GM18873 (cell line): ENCODE measurements around the gene WWC1.
"Not testable (repeated sequence)": the region's sequence is repeated elsewhere in the genome, so short reads cannot be mapped to it uniquely, and the experiment has no call there.

Experiments
- ATAC-seq: cut with Tn5 transposase; IDR thresholded peaks from one replicate; pipeline ENCODE4 v1.9.1; 2021; ENCODE audit warnings: mild to moderate bottlenecking, moderate library complexity, moderate number of reproducible peaks; ENCODE audit not compliant: unreplicated experiment, low FRiP score

Gene WWC1

GRCh38 chr5:168307022-168307421, 15.6 kb downstream of the WWC1 start:
- no peak for ATAC-seq

GRCh38 chr5:168307925-168308584, 16.6 kb downstream of the WWC1 start:
- ATAC-seq = no peak

GRCh38 chr5:168308976-168309598, 17.6 kb downstream of the WWC1 start:
- no peak for ATAC-seq

GRCh38 chr5:168310541-168310940, 19.1 kb downstream of the WWC1 start:
- ATAC-seq = not testable (repeated sequence)

DNA sequence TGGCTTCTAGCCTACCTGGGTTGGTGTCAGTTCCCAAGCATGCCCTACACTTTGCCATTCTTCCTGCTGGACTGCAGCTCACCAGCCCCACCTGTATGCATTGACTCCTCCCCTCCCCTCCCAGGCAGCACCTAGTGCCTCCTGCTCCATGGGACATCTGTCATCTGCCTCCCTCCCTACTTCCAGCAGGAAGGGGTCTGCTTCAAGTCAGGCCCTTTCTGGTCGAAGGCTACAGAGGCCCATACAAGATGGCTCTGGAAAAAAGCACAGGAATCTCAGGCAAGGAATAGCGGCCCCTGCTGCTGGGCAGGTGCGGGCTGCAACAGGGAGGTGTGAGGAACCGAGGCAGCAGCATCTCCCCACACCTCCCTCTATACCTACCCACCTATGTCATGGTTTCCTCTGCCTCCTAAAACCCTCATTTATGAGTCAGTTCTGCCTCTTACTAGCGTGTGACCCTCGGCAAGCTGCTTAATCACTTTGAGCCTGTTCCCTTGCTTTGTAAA, 19.7 kb downstream of the WWC1 start:
- ATAC-seq = no peak

DNA sequence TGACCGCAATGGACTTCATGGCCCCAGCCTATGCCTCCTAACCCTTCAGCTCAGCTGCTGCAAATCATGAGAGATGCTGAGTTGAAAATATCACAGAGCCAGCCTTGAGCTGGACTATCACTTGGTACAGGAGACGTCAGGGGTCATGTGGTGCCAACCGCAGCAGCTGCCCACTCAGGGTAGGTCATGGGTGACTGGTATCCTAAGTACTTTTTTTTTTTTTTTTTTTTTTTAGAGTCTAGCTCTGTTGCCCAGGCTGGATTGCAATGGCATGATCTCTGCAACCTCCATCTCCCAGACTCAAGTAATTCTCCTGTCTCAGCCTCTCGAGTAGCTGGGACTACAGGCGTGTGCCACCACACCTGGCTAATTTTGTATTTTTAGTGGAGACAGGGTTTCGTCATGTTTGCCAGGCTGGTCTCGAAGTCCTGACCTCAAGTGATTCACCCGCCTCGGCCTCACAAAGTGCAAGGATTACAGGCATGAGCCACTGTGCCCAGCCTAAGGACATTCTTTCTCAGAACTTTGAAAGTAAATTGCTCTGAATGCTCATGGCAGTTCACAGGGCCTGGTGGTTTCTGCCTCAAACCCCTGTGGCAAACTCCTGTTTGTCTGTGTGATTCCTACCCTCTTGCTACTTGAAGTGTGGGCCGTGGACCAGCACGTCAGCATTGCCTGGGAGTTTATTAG, 21.3 kb downstream of the WWC1 start:
- no peak for ATAC-seq

GRCh38 chr5:168313596-168314204, 22.3 kb downstream of the WWC1 start:
- ATAC-seq = no peak

- ATAC-seq = no peak
These were observed 23.4 kb downstream of the WWC1 start for GRCh38 chr5:168314735-168315411.

DNA sequence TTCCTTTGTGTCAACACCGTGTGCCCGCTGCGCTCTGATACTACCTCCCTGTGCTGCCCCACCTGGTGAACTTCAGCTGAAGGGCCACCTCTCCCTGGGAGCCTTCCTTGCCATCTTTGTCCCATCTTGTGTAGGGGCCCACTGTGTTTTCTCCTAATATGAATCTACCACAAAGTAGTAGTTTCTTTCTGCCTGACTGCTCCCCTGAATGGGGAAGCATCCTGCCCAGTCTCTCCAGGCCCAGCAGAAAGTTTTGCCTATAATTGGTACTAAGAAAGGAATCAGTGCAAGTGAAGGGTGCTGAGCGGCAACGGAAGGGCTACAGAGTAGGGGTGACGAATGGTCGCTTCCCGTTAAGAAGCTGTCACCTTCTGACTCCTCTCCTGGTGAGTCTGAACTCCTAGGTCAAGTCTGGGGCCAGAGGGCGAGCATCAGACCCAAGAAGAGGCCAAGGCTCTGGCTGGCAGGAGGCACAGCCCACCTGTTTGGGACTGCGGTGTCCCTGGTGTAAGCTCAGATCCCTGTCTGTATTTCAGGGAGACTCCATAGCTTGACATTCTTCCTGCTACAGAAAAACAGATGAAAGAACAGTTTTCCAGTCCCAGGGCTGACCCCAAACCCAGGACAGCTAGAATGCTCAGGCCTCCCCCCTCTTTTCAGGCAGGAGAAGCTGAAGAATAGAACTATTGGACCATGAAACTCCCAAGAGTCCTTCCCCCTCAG, 24.1 kb downstream of the WWC1 start:
- ATAC-seq = no peak

GRCh38 chr5:168316139-168316578, 24.7 kb downstream of the WWC1 start:
- no peak for ATAC-seq

DNA sequence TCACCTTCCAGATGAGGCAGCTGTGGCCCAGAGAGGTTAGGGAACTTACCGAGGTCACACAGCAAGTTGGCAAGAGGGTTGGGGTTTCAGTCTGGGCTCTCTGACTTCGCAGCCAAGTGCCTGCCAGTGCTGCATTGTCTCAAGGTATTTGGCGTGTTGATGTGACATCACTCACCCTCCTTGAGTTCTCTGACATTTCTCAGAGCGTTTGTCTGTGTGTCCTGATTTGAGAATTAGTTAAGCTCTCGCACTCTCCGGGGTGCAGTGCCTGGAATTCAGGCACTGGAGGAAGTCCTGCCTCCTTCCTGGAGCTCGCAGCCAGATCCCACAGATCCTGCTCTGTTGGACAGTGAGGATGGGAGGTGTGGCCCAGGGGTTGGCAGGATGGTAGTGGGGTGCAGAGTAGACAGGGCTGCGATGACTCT, 25.7 kb downstream of the WWC1 start:
- ATAC-seq = no peak

DNA sequence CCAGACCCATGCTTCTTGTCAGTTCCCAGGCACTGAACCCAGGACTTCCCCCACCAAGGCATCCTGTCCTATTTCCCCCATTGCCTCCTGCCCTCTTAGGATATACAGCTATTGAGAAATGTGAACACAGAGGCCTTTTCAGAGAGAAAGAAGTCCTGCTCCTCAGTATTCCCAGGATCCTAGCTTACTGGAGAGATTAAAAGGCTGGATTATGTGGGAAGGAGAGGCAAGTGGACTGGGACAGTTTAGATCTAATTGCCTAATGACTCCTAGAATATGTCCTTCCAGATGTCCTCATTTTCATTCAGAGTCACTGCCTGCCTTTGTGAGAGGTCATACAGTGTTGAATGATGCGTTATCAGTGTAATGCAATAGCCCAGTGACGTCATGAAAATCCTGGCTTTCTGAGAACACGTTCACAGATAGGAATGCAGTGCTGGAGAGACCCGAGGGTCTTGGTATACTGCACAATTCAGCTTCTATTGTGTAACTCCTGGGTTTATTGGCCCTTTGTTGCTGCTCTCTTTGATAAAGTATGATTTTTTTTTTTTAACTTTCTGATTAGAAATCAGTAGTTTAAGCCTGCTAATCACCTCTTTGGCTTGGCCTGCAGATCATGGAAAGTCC, 26.2 kb downstream of the WWC1 start:
- ATAC-seq = no peak

- no peak for ATAC-seq
These were observed 26.8 kb downstream of the WWC1 start for GRCh38 chr5:168318240-168318639.

DNA sequence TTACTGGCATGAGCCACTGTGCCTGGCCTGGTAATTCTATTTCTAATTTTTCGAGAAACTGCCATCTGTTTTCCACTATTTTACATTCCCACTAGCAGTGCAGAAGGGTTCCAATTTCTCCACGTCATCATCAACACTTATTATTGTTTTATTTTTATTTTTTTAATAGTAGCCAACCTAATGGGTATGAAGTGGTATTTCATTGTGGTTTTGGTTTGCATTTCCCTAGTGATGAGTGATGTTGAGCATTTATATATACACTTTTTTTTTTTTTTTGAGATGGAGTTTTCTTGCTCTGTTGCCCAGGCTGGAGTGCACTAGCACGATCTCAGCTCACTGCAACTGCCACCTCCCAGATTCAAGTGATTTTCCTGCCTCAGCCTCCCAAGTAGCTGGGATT, 28.3 kb downstream of the WWC1 start:
- no peak for ATAC-seq

DNA sequence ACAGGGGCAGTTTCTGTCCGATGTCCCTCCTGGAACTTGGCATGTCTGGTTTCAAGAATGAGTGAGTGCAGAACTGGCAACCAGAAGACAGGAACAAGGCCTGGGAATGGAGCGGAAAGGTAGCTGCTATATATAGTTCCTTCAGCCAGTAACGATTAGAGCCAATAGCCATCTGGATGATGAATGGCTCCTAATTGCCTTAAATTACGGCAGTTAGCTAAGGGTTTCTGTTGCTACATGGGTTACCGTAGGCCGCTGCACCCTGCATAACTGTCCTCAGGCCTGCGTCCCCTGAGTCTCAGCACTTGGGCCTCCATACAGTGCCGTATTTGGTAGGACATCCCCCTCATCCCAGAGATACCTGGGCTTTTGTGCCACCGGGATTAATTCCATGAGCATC, 29.4 kb downstream of the WWC1 start:
- no peak for ATAC-seq

GRCh38 chr5:168324859-168325630, 33.6 kb downstream of the WWC1 start:
- no peak for ATAC-seq

GRCh38 chr5:168327019-168327421, 35.6 kb downstream of the WWC1 start:
- ATAC-seq = no peak

- ATAC-seq = no peak
These were observed 36.0 kb downstream of the WWC1 start for GRCh38 chr5:168327451-168327850.

DNA sequence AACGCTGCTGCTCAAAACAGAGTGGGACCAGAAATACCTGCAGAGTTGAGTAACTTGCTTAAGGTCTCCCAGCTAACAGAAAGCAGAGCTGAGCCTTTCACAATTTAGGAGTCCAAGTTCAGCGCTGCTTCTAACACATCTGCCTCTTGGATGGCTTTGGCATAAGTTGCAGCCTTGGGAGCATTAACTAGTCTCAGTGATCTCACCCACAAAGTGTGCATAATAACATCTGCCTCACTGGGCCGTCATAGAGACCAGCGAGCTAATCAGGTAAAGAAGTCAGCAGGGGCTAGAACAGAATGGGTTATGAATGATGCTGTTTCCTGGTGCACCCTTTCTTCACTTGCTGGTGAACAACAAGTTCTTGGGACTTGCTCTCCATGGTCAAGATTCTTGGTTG, 36.5 kb downstream of the WWC1 start:
- no peak for ATAC-seq
